ENCODE measurements around the gene FAM53A. TPM values are rescaled to one million over a fixed set of nuclear protein-coding genes. Genes with fewer than 3 reads are reported as not detected.

Gene FAM53A
- total RNA-seq, 4 donors from 2014 or later: 0.22 to 2.5 (median 0.47) TPM

DNA sequence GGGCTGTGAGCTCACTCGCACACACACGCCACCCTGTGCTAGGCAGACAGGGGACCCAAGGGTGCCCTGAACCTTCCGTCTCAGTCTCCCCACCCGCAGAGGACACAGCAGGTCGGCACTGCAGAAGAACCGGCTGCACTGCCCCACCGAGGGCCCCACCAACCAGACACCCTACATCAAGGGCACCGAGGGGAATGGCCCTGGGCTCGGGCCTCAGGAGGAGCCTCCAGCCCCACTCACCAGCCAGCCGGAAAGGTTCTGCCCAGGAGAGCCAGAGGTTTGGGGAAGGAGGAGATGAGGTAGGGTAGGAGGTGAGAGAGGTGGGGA, 45.9 kb downstream of the FAM53A start:
- no peak overlapping the region for H3K27ac ChIP-seq
- WGBS, 2 donors: no CpG with 5 or more reads among the region's 10 CpGs
- H3K36me3 ChIP-seq: no peaks in the 10 kb centered on the region
- peaks cover 0 to 16% (median 0%) of the 10 kb centered on the region in 4 donors for H3K27me3 ChIP-seq
- no peak overlapping the region for H3K4me3 ChIP-seq
- H3K4me1 ChIP-seq: no peaks in the 10 kb centered on the region
- DNase-seq: no peak
- H3K9me3 ChIP-seq: no peaks in the 10 kb centered on the region
- no peak for TF ChIP-seq POLR2A (IDR thresholded peaks at IDR 0.05)
- TF ChIP-seq, protein P1, sequence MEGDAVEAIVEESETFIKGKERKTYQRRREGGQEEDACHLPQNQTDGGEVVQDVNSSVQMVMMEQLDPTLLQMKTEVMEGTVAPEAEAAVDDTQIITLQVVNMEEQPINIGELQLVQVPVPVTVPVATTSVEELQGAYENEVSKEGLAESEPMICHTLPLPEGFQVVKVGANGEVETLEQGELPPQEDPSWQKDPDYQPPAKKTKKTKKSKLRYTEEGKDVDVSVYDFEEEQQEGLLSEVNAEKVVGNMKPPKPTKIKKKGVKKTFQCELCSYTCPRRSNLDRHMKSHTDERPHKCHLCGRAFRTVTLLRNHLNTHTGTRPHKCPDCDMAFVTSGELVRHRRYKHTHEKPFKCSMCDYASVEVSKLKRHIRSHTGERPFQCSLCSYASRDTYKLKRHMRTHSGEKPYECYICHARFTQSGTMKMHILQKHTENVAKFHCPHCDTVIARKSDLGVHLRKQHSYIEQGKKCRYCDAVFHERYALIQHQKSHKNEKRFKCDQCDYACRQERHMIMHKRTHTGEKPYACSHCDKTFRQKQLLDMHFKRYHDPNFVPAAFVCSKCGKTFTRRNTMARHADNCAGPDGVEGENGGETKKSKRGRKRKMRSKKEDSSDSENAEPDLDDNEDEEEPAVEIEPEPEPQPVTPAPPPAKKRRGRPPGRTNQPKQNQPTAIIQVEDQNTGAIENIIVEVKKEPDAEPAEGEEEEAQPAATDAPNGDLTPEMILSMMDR (IDR thresholded peaks at IDR 0.05): no peak
- intact Hi-C loops (cut with DNase I): no loop called here

DNA sequence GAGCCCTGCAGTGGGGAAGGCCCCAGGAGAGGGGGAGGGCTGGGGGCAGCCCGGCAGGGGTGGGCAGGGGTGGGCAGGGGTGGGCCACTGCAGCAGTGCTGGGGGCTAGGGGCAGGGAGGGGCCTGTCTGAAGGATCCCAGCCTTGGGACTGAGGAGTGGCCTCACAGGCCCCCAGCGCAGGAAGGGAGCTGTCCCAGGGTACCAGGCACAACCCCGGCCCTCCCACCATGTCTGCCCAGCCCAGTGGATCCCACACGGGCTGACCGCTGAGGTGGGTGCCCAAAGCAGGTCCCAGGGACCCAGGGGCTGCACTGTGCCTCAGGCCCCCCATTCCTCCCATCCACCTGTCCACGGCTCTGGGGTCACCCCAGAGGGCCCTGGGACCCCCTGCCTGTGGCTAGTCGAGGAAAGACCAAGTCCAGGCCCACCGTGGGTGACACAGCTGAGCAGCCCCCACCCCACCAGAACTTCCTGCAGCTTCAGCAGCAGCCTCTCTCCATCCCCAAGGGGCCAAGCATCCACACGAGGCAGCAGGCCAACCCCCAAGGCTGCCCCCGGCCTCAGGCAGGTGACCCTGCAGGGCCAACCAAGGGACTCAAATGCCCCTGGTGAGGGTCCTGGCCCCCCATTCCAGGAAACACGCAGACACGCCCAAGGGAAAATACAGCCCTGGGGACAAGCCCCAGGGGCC, 46.4 kb downstream of the FAM53A start:
- intact Hi-C loops (cut with DNase I): no loop called here
- no peak for DNase-seq

DNA sequence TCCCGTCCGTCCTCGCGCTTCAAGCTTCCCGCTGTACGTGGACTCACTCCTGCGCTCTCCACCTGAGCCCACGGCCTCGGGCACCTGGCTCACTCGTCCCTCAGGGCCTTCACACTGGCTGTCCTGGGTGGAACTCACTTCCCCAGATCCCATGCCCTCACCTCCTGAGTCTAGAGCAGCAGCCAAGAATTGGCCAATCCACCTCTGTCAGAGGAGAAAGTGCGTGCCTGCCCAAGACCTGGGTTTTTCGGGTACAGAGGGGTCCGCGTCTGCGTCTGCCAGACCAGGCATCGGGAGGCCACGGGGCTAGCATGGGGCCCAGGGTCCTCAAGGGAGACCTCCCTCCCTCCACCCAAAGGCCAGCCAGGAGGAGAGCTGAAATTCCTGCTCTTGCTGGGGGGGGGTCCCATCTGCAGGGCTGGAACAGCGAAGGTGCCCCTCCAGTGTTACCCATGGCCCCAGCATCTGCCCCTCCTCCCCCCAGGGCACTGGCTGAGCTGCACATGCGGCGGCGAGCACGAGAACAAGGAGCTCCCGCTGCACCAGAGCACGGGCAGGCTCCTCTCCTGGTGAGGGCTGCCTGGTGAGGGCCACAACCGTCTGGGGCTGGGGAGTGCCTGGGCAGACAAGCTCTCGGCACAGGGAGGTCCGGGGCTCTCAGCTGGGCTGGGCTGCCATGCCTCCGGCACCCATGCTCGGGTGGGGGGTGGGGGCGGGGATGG, 47.5 kb downstream of the FAM53A start:
- peaks cover 0 to 16% (median 0%) of the 10 kb centered on the region in 4 donors for H3K27me3 ChIP-seq
- WGBS, 2 donors: 89 to 92% methylated on average over 2 to 10 of the region's 30 CpGs
- no peak overlapping the region for H3K27ac ChIP-seq
- no peaks in the 10 kb centered on the region for H3K9me3 ChIP-seq
- DNase-seq: no peak
- no peak for TF ChIP-seq POLR2A (IDR thresholded peaks at IDR 0.05)
- TF ChIP-seq, protein P1 (IDR thresholded peaks at IDR 0.05): no peak
- no peaks in the 10 kb centered on the region for H3K4me1 ChIP-seq
- intact Hi-C loops (cut with DNase I): no loop called here
- H3K36me3 ChIP-seq: no peaks in the 10 kb centered on the region
- H3K4me3 ChIP-seq: no peak overlapping the region

More for the DNA sequence above, 46.4 kb downstream of the FAM53A start:
- Histone ChIP-seq H3K4me1 (no peaks in the 10 kb centered on the region), H3K4me3 (no peak overlapping the region), H3K9me3 (no peaks in the 10 kb centered on the region), H3K36me3 (no peaks in the 10 kb centered on the region), H3K27me3 (peaks cover 0 to 16% (median 0%) of the 10 kb centered on the region in 4 donors), H3K27ac (no peak overlapping the region)
- WGBS, 2 donors: no CpG with 5 or more reads among the region's 12 CpGs
- no peak for TF ChIP-seq POLR2A (IDR thresholded peaks at IDR 0.05)
- TF ChIP-seq, protein P1 (IDR thresholded peaks at IDR 0.05): no peak

DNA sequence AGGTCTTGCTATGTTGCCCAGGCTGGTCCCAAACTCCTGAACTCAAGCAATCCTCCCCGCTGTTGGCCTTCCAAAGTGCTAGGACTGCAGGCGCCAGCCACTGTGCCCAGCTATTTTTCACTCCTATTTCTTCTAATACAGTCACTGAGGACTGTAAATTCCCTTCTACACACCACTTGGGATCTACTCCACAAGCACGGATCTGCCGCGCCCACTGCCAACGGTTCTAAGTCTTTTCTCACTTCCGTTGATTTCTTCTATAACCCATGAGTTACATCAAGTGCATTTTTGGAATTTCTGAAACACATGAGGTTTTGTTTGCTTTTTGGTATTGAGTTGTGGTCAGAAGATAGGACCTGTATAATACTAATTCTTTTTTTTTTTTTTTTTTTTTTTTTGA, 48.6 kb downstream of the FAM53A start:
- Histone ChIP-seq H3K27me3 (peaks cover 0 to 16% (median 0%) of the 10 kb centered on the region in 4 donors), H3K4me1 (no peaks in the 10 kb centered on the region), H3K36me3 (no peaks in the 10 kb centered on the region), H3K9me3 (no peaks in the 10 kb centered on the region), H3K4me3 (no peak overlapping the region), H3K27ac (no peak overlapping the region)
- 77 to 78% methylated on average over 7 of the region's 7 CpGs for WGBS, 2 donors
- intact Hi-C loops (cut with DNase I): no loop called here
- DNase-seq: no peak
- no peak for TF ChIP-seq POLR2A (IDR thresholded peaks at IDR 0.05)
- TF ChIP-seq, protein P1 (IDR thresholded peaks at IDR 0.05): no peak

DNA sequence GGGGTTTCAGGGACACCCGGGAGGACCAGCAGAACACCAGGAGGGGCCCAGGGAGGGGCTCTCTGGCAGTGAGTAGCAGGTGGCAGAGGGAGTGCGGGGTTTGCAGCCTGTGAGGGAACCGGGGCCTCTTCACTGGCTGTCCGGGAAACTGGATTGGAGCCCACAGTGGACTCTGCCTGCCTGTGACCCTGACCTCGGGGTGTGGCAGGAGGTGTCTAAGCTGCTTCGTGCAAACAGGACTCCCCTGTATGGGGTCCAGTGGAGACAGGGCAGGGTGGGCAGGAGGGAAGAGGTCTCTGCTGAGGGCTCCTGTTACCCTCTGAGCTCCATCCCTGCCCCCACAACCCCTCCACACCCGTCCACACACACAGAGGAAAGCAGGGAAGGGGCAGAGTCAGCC, 50.1 kb downstream of the FAM53A start:
- intact Hi-C loops (cut with DNase I): no loop called here

More for the DNA sequence above, 50.1 kb downstream of the FAM53A start:
- Histone ChIP-seq H3K4me3 (no peak overlapping the region), H3K27me3 (peaks cover 0 to 16% (median 0%) of the 10 kb centered on the region in 4 donors), H3K36me3 (no peaks in the 10 kb centered on the region), H3K9me3 (no peaks in the 10 kb centered on the region), H3K4me1 (peaks cover 0 to 5% (median 0%) of the 10 kb centered on the region in 3 donors), H3K27ac (no peak overlapping the region)
- no peak for DNase-seq
- TF ChIP-seq, protein P1 (IDR thresholded peaks at IDR 0.05): no peak
- TF ChIP-seq POLR2A (IDR thresholded peaks at IDR 0.05): no peak
- WGBS, 2 donors: 32 to 51% methylated on average over 3 to 4 of the region's 7 CpGs
